ENCODE data around the gene COMMD7. TPM values are rescaled to one million over a fixed set of nuclear protein-coding genes. Genes with fewer than 3 reads are reported as not detected.

The COMMD7 gene
- total RNA-seq, 1 donor from 2014 or later, result 73.7 TPM

- peak; percentile 63 for DNase-seq (ENCODE audit: low spot score)
- peak; percentile 80 for TF ChIP-seq CTCF (IDR thresholded peaks at IDR 0.05; ENCODE audit: unreplicated experiment)
- H3K27ac Mint-ChIP-seq (ENCODE audit: unreplicated experiment), result no peak overlapping the region
- H3K9me3 Mint-ChIP-seq (ENCODE audit: unreplicated experiment), result no peaks in the 10 kb centered on the region
- no peak overlapping the region for H3K4me3 Mint-ChIP-seq (ENCODE audit: unreplicated experiment)
- peaks cover 4% of the 10 kb centered on the region for H3K27me3 Mint-ChIP-seq (ENCODE audit: unreplicated experiment)
- no peaks in the 10 kb centered on the region for H3K36me3 Mint-ChIP-seq (ENCODE audit: low read depth, unreplicated experiment)
- H3K4me1 Mint-ChIP-seq (ENCODE audit: unreplicated experiment), result peaks cover 17% of the 10 kb centered on the region
These were observed 68.9 kb downstream of the COMMD7 start for GRCh38 chr20:32674362-32674789.

- Mint-ChIP-seq H3K27me3 (ENCODE audit: unreplicated experiment) (peaks cover 4% of the 10 kb centered on the region), H3K4me1 (ENCODE audit: unreplicated experiment) (peaks cover 17% of the 10 kb centered on the region), H3K36me3 (ENCODE audit: low read depth, unreplicated experiment) (no peaks in the 10 kb centered on the region), H3K4me3 (ENCODE audit: unreplicated experiment) (no peak overlapping the region), H3K9me3 (ENCODE audit: unreplicated experiment) (no peaks in the 10 kb centered on the region), H3K27ac (ENCODE audit: unreplicated experiment) (no peak overlapping the region)
- no peak for DNase-seq (ENCODE audit: low spot score)
- TF ChIP-seq CTCF (IDR thresholded peaks at IDR 0.05; ENCODE audit: unreplicated experiment), result no peak
These were observed 70.0 kb downstream of the COMMD7 start for GRCh38 chr20:32672982-32673851.

GRCh38 chr20:32672394-32672981 lies 70.8 kb downstream of the COMMD7 start:
- Mint-ChIP-seq H3K9me3 (ENCODE audit: unreplicated experiment) (no peaks in the 10 kb centered on the region), H3K27me3 (ENCODE audit: unreplicated experiment) (peaks cover 4% of the 10 kb centered on the region), H3K4me1 (ENCODE audit: unreplicated experiment) (peaks cover 17% of the 10 kb centered on the region), H3K4me3 (ENCODE audit: unreplicated experiment) (no peak overlapping the region), H3K27ac (ENCODE audit: unreplicated experiment) (no peak overlapping the region), H3K36me3 (ENCODE audit: low read depth, unreplicated experiment) (no peaks in the 10 kb centered on the region)
- DNase-seq (ENCODE audit: low spot score), result no peak
- TF ChIP-seq CTCF (IDR thresholded peaks at IDR 0.05; ENCODE audit: unreplicated experiment), result no peak

GRCh38 chr20:32670773-32671455 lies 72.4 kb downstream of the COMMD7 start:
- H3K27me3 Mint-ChIP-seq (ENCODE audit: unreplicated experiment), result peaks cover 4% of the 10 kb centered on the region
- H3K9me3 Mint-ChIP-seq (ENCODE audit: unreplicated experiment), result no peaks in the 10 kb centered on the region
- peaks cover 12% of the 10 kb centered on the region for H3K4me1 Mint-ChIP-seq (ENCODE audit: unreplicated experiment)

More at GRCh38 chr20:32670773-32671455, 72.4 kb downstream of the COMMD7 start:
- Mint-ChIP-seq H3K36me3 (ENCODE audit: low read depth, unreplicated experiment) (no peaks in the 10 kb centered on the region), H3K4me3 (ENCODE audit: unreplicated experiment) (no peak overlapping the region), H3K27ac (ENCODE audit: unreplicated experiment) (no peak overlapping the region)
- DNase-seq (ENCODE audit: low spot score), result no peak
- TF ChIP-seq CTCF (IDR thresholded peaks at IDR 0.05; ENCODE audit: unreplicated experiment), result no peak
